ENCODE results near the gene ARV1. TPM values are rescaled to one million over a fixed set of nuclear protein-coding genes. Genes with fewer than 3 reads are reported as not detected.

The ARV1 gene
- total RNA-seq, 1 experiment from 2014 or later: 8.0 TPM

DNA sequence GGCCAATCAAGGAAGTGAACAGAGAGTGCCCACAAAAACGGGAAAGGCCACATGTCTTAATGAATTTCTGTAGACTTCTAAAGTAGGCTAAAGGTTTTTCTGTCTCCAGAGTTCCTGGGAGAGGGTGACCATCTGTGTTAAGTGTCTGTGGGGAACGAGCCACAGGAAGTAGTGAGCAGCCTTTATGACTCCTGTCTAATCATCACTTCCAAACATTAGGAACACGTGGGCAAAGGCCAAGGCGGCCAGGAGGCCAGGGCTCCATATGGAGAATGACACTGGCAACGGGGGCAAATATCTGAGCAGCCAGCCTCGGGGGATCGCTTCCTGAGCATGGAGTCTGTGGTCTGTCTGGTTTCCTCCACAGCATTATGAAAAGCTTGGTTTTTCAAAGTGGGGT is 54.1 kb downstream of the ARV1 start:
- Histone ChIP-seq H3K4ac (ENCODE audit: low read depth, low read length) (no peak overlapping the region), H2AFZ (ENCODE audit: low read length) (no peak overlapping the region), H3K79me2 (ENCODE audit: insufficient read depth, low read length) (no peaks in the 10 kb centered on the region), H3K18ac (ENCODE audit: insufficient read length, low read depth, low read length) (no peak overlapping the region), H4K20me1 (ENCODE audit: control insufficient read depth, insufficient read depth, insufficient read length) (no peaks in the 10 kb centered on the region), H3K4me1 (ENCODE audit: insufficient read depth, low read length) (no peaks in the 10 kb centered on the region), H3K79me1 (ENCODE audit: insufficient read depth, low read depth, low read length, poor library complexity, severe bottlenecking) (no peaks in the 10 kb centered on the region), H2BK20ac (ENCODE audit: low read depth, low read length, poor library complexity, severe bottlenecking) (no peak overlapping the region), H4K5ac (ENCODE audit: insufficient read length, low read depth, low read length) (no peak overlapping the region), H3K4me2 (ENCODE audit: insufficient read depth, insufficient read length, low read length) (no peak overlapping the region), H3K23me2 (ENCODE audit: insufficient read length, low read depth, low read length, poor library complexity, severe bottlenecking) (no peaks in the 10 kb centered on the region), H2BK120ac (ENCODE audit: low read depth, low read length, poor library complexity, severe bottlenecking) (no peak overlapping the region), H3K9ac (ENCODE audit: extremely low read depth, insufficient read length, low read length) (no peak overlapping the region), H4K91ac (ENCODE audit: insufficient read length, low read depth, low read length) (no peak overlapping the region), H3T11ph (ENCODE audit: low read length) (no peak overlapping the region), H2AK5ac (ENCODE audit: insufficient read length, low read length) (no peak overlapping the region), H3K14ac (ENCODE audit: insufficient read depth, low read length) (no peak overlapping the region), H2BK15ac (ENCODE audit: low read depth, low read length) (no peak overlapping the region), H3K9me3 (ENCODE audit: control insufficient read depth, low read depth, low read length) (no peaks in the 10 kb centered on the region), H3K23ac (ENCODE audit: insufficient read length, low read depth, low read length) (no peak overlapping the region), H2BK5ac (ENCODE audit: insufficient read length, low read length) (no peak overlapping the region), H3K56ac (ENCODE audit: insufficient read length, low read depth, low read length) (no peak overlapping the region), H4K8ac (replicated peaks; ENCODE audit: insufficient read length, low read depth, low read length) (no peak overlapping the region), H3K27ac (ENCODE audit: insufficient read length, low read depth, low read length) (no peak overlapping the region), H2BK12ac (ENCODE audit: insufficient read length, low read depth, low read length) (no peak overlapping the region), H3K27me3 (ENCODE audit: insufficient read depth, low read length) (peaks cover 12% of the 10 kb centered on the region; the same call in 1 of the 2 replicates)
- Mint-ChIP-seq H3K36me3 (ENCODE audit: insufficient read depth in 1 of 3, low read depth in 3 of 3) (no peaks in the 10 kb centered on the region), H3K27ac (no peak overlapping the region), H3K27me3 (ENCODE audit: low read depth) (peaks cover 92% of the 10 kb centered on the region), H3K4me3 (no peak overlapping the region), H3K9me3 (no peaks in the 10 kb centered on the region), H3K4me1 (peaks cover 8% of the 10 kb centered on the region in 2 experiments)
- no peak for DNase-seq
- WGBS (ENCODE audit: extremely low coverage, insufficient read length, low lambda C conversion rate): no CpG with 5 or more reads among the region's 7 CpGs
- TF ChIP-seq, protein P1, sequence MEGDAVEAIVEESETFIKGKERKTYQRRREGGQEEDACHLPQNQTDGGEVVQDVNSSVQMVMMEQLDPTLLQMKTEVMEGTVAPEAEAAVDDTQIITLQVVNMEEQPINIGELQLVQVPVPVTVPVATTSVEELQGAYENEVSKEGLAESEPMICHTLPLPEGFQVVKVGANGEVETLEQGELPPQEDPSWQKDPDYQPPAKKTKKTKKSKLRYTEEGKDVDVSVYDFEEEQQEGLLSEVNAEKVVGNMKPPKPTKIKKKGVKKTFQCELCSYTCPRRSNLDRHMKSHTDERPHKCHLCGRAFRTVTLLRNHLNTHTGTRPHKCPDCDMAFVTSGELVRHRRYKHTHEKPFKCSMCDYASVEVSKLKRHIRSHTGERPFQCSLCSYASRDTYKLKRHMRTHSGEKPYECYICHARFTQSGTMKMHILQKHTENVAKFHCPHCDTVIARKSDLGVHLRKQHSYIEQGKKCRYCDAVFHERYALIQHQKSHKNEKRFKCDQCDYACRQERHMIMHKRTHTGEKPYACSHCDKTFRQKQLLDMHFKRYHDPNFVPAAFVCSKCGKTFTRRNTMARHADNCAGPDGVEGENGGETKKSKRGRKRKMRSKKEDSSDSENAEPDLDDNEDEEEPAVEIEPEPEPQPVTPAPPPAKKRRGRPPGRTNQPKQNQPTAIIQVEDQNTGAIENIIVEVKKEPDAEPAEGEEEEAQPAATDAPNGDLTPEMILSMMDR (conservative IDR thresholded peaks at IDR 0.05): no peak
